Fibroblast of skin of left biceps (primary cell): ENCODE data around the gene GPR137.

ENCODE experiments used
- DNase-seq, 2 experiments: peaks; one replicate each; pipeline ENCODE4 v3.0.0-alpha.2; 2013; ENCODE audit warnings: low read depth in 2 of 2

Gene GPR137

DNA sequence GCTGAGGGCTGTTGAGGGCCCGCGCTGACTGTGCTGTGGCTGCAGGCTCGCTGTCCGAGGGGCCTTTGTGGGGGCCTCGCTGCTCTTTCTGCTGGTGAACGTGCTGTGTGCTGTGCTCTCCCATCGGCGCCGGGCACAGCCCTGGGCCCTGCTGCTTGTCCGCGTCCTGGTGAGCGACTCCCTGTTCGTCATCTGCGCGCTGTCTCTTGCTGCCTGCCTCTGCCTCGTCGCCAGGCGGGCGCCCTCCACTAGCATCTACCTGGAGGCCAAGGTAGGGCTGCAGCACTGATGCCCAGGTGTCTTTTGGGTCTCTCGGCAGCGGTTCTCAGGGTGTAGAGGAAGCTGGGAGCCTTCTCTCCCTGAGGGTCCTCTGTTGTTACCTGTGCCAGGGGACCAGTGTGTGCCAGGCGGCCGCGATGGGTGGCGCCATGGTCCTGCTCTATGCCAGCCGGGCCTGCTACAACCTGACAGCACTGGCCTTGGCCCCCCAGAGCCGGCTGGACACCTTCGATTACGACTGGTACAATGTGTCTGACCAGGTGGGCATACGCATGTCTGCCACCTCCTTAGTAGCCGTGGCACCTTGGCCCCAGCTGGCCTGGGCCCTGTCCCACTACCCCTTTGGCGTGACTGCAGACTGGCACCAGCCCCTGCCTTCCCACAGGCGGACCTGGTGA lies 2.2 kb downstream of the GPR137 start:
- no peak for DNase-seq

GRCh38 chr11:64288353-64288750 lies 2.7 kb downstream of the GPR137 start:
- DNase-seq = no peak

DNA sequence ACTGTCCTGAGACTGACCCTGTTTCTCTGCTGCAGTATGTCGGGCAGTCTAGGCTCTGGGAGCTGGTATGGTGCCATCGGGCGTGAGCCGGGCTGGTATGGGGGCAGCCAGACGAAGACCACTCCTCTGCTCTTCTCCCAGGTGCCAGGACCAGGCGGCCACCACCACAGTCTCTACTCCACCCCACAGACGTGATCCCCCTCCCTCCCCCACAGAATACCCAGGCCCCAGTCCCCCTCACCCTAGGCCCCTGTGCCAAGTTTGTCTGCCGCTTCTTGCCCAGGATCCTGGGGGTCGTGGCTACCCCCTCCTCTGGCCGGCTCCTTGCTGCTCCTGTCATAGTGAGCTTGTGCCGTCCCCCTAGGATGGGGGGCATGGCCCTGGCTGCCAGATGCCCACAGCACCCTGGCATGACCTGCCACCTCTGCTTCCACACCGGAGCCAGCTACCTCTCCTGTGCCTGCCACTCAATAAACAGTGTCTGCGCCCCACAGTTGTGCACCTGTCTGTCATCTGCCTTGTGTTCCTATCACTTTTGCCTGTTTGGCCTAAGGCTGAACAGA lies 3.4 kb downstream of the GPR137 start:
- no peak for DNase-seq

DNA sequence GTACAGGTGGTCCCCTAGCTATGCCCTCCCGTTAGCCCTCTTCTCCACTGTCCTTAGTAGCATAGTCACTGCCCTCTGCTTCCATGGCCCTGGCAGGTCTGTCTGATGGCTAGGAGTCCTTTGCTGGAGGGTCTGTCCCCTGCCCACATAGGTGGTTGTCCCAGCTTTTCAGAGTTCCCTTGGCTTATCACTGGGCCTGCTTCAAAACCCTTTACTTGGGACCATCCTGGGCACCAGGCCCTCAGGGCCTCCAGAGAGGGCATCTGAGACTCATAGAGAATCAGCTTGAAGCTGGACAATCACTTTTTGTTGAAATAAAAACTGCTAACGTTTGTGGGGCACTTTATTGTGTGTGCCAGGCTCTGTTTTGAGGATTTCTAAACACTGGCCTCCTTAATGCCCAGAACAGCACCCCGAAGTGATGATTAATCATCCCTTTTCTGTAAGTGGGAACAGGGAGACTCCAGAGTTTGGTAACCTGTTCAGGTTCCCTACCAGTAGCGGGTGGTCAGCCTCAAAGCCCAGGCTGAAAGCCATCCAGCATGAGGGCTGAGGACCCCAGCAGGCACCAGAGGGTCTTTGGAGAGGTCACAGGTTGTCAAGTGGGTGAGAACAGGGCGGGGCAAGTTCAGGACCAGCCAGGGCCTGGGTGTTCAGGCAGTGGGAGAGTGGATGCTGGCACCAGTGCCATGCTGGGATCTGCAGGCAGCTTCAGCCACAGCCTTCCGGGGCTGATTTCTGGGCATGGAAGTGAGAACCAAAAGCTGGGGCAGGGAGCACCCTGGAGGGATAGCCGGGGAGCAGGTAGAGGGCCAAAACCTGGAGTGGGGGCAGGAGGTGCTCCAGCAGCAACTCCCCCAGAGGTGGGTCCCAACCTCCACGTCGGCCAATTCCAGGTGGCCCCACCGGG lies 5.0 kb downstream of the GPR137 start:
- no peak for DNase-seq

- no peak for DNase-seq
Observed at GRCh38 chr11:64291262-64291751, 5.7 kb downstream of the GPR137 start, which contains the start of gene KCNK4. Gene KCNK4, plus strand, starts transcription at chr11:64291302. Its CDS starts 1,717 bp downstream, at chr11:64293019.

DNA sequence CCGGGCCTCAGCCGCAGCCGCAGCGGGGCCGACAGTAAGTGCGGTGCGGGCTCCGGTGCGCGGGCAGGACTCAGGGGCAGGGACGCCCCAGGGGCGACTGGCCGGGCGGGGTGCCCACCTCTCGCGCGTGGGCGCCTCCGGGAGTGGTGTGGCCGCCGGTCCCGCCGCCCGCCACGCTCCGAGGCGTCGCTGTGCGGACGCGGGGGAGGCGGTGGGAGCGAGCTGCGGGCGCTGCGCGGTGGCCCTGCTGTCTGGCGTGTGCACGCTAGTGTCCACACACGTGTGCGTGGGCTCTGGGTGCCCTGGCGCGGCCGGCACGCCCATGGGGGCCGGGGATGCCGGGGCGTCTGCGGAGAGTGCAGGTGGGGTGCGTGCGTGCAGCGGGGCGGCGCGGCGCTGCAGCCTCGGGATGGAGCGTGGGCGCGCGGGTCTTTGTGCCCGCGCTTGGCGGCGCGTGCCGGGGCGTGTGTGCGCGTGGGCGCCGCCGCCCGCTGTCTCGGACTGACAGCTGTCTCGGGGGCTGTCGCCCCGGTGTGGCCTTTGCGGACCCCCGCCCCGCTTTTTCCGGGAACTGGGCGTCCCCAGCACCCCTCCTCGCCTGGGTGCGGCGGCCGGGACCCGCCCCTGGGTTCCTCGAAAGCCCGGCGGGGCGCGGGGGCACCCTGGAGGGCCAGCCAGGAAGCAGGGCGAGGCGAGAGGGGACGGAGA lies 6.3 kb downstream of the GPR137 start:
- no peak for DNase-seq

DNA sequence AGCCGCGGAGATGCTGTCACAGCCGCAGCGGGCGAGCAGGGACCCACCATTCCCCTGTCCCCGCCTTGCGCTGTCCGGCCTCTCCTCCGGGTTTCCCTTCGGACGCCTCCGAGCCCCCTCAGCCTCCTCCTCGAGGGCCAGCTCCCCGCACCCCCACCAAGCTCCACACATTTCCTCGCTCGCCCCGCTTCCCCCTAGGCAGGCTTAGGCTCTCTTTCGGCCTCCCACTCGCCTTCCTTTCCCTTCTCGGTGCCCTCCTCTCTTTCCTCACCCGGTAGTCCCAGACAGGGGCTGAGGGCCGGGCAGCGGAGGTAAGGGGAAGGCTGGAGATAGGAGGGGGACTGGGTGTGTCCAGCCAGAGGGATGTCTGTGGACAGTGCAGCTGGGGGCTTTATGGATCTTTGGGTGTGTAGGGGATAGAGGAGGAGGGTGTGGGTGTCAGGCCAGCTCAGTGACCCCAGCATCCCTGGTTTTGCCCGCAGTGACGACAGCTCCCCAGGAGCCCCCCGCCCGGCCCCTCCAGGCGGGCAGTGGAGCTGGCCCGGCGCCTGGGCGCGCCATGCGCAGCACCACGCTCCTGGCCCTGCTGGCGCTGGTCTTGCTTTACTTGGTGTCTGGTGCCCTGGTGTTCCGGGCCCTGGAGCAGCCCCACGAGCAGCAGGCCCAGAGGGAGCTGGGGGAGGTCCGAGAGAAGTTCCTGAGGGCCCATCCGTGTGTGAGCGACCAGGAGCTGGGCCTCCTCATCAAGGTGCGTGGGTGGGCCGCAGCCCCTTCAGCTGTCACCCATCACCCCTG lies 7.0 kb downstream of the GPR137 start:
- no peak for DNase-seq

GRCh38 chr11:64294774-64295173 lies 9.1 kb downstream of the GPR137 start:
- no peak for DNase-seq

GRCh38 chr11:64295760-64296159 lies 10.1 kb downstream of the GPR137 start:
- DNase-seq = no peak

DNA sequence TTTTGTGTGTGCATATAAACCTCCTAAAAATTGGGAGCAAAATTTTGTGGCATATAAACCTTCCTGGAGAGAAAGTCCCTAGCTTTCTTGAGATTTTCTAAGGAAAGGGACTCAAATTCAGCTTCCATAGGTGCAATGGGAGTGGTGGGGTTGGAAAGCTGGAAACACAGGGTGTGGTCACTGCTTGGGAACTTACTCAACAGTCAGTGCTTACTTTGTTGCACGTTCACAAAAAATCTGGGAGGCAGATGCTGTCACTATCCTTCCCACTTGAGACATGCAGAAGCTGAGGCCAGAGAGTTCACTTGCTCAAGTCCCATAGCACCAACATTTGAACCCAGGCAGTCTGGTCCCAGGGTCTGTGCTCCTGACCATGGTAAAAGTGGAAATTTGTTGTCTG lies 10.6 kb downstream of the GPR137 start:
- DNase-seq = no peak

DNA sequence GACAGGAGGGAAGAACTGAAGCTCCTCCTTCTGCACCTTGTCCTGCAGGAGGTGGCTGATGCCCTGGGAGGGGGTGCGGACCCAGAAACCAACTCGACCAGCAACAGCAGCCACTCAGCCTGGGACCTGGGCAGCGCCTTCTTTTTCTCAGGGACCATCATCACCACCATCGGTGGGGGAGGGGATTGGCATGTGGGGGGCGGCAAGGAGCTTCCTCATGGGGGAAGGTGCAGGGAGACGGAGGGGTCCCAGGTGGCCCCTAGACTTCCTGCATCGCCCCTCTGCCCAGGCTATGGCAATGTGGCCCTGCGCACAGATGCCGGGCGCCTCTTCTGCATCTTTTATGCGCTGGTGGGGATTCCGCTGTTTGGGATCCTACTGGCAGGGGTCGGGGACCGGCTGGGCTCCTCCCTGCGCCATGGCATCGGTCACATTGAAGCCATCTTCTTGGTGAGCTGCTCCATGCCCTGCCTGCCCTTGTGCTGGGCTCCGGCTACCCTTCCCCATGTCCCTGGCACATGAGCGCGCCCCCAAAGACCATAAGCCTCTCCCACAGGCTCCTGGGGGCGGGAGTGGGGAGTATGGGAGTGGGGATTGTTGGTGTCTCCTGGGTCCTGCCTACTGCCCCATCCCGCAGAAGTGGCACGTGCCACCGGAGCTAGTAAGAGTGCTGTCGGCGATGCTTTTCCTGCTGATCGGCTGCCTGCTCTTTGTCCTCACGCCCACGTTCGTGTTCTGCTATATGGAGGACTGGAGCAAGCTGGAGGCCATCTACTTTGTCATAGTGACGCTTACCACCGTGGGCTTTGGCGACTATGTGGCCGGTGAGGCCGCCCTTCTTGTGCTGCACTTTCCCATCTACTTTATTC lies 11.4 kb downstream of the GPR137 start:
- DNase-seq = no peak

GRCh38 chr11:64297699-64298358 lies 12.2 kb downstream of the GPR137 start:
- no peak for DNase-seq

DNA sequence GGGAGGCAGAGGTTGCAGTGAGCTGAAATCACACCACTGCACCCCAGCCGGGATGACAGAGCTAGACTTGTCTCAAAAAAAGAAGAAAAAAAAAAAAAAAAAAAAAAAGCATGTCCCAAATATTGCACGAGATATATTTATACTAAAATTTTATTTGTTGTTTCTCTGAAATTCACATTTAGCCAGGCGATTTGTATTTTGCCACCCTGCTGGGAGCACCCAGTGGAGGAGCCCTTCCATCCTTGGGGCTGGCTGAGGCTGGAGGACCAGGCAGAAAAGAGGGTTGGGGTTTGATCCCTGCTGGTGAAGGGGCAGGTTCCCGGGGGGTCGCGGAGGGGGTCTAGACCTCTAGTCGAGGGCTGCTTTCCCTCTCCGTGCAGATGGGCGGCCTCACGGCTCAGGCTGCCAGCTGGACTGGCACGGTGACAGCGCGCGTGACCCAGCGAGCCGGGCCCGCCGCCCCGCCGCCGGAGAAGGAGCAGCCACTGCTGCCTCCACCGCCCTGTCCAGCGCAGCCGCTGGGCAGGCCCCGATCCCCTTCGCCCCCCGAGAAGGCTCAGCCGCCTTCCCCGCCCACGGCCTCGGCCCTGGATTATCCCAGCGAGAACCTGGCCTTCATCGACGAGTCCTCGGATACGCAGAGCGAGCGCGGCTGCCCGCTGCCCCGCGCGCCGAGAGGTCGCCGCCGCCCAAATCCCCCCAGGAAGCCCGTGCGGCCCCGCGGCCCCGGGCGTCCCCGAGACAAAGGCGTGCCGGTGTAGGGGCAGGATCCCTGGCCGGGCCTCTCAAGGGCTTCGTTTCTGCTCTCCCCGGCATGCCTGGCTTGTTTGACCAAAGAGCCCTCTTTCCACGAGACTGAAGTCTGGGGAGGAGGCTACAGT lies 13.6 kb downstream of the GPR137 start:
- no peak for DNase-seq

GRCh38 chr11:64299847-64300648 lies 14.4 kb downstream of the GPR137 start, which contains the start of gene CATSPERZ:
Gene CATSPERZ, plus strand, starts transcription at chr11:64300358. Its CDS starts 53 bp downstream, at chr11:64300411.
- no peak for DNase-seq

DNA sequence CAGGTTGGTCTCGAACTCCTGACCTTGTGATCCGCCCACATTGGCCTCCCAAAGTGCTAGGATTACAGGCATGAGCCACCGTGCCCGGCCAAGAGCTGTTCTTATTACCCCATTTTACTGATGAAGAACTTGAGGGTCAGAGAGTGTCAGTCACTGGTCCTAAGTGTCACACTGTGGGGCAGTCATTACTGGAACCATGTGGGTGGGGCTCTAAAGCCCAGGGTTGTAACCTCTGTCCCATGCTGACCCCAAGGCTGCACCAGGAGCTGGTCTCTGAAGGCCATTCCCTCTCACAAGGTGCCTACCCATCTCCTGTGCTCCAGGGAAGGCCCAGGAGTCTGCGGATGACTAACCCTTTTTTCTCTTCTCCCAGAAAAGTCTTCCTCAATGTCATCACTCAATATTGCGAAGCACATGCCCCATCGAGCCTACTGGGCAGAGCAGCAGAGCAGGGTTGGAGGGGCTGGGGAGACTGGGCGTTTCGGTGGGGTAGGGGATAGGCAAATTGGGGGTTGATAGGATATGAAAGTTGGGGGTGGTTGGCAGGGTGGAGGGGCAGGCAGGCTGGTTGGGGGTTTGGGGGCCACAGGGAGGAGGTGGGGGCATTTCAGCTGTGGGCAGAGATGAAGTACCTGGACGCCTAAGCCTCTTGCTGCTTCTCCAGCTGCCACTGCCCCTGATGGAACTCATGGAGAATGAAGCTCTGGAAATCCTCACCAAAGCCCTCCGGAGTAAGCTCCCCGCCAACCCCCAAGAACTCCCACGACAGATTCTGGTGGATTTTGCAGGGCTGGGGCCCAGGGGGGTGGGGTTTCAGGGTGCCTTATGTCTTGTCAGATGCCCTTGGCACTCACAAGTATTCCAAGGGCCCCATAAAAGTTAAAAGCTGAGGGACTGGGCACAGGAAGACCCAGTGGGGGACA lies 17.7 kb downstream of the GPR137 start:
- DNase-seq = no peak

- DNase-seq = no peak
Observed at GRCh38 chr11:64304032-64304315, 18.3 kb downstream of the GPR137 start.
